ENCODE measurements around the gene FGF14.

The FGF14 gene

DNA sequence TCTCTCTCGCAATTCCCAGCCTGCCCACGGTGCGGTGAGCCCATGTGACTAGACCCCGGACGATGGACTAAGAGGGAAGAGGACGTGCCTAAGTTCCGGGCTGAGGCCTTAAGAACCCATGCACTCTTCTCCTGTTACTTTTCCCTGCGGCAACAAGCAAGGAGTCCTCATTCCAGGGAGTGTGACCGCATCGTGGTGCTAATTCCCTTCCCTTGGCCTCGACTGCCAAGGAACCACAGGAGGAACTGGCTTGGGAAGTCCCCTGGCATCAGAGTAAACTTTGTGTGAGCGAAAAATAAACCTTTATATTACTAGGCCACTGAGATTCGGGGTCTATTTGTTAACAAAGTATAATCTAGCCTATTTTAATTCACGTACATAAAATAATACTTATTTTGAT, 34.0 kb downstream of the FGF14 start:
- no peak for DNase-seq (ENCODE audit: low read depth)

- DNase-seq (ENCODE audit: low read depth) = no peak
These were observed 40.7 kb downstream of the FGF14 start for GRCh38 chr13:102361113-102361512.

GRCh38 chr13:102359264-102359663, 42.6 kb downstream of the FGF14 start:
- DNase-seq (ENCODE audit: low read depth) = no peak

DNA sequence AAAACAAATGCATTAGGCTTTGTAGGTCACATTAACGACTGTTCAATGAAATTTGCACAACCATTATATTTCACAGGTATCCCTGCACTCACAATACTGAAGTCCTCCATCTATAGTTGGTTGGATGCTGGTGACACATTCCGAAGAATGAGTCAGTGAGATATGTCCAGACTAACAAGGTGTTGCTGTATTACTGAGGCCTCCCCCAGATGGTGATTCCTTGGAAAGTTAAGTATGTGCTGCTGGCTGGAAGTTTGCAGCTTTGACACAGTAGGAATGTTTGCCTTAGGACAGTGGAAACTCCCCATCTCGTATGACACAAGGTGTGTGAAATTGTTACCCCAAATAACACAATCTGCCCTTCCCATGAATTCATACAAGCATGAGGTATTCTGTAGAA, 46.6 kb downstream of the FGF14 start:
- no peak for DNase-seq (ENCODE audit: low read depth)

- no peak for DNase-seq (ENCODE audit: low read depth)
These were observed 47.8 kb downstream of the FGF14 start for GRCh38 chr13:102354011-102354410.

DNA sequence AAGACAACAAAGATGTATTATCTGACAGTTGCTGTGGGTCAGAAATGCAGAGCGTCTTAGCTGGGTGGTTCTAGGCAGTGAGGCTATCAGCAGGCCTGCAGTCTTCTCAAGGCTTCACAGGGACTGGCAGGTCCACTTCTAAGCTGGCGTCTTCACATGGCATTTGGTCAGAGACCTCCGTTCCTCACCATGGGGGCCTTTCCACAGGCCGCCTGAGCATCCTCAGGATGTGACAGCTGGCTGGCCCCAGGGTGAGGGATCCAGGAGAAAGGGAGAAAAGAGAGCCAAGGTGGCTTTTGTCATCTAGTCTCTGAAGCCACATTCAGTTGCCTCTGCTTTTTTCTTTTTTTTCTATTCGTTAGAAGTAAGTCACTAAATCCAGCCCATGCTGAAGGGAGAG, 50.3 kb downstream of the FGF14 start:
- DNase-seq (ENCODE audit: low read depth) = no peak

DNA sequence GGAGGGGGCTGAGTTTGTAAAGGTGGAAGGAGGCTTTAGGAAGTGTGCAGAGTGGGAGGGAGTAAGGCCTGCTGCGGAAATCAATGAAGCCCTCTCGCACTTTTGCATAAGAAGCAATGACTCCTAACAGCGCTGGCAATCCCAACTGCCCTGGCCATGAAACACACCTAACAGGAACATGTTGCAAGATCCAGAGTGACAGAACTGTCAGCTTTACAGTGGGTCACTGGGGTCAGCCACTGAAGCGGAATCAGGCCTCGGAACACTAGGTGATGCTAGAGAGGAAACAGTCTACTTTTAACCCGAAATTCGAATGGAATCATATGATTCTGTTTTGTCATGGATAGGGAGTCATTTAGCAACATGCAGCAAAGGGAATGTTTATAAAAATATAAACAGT, 54.4 kb downstream of the FGF14 start:
- no peak for DNase-seq (ENCODE audit: low read depth)

GRCh38 chr13:102346769-102347168, 55.1 kb downstream of the FGF14 start:
- DNase-seq (ENCODE audit: low read depth) = no peak

GRCh38 chr13:102344410-102344809, 57.4 kb downstream of the FGF14 start:
- DNase-seq (ENCODE audit: low read depth) = no peak

DNA sequence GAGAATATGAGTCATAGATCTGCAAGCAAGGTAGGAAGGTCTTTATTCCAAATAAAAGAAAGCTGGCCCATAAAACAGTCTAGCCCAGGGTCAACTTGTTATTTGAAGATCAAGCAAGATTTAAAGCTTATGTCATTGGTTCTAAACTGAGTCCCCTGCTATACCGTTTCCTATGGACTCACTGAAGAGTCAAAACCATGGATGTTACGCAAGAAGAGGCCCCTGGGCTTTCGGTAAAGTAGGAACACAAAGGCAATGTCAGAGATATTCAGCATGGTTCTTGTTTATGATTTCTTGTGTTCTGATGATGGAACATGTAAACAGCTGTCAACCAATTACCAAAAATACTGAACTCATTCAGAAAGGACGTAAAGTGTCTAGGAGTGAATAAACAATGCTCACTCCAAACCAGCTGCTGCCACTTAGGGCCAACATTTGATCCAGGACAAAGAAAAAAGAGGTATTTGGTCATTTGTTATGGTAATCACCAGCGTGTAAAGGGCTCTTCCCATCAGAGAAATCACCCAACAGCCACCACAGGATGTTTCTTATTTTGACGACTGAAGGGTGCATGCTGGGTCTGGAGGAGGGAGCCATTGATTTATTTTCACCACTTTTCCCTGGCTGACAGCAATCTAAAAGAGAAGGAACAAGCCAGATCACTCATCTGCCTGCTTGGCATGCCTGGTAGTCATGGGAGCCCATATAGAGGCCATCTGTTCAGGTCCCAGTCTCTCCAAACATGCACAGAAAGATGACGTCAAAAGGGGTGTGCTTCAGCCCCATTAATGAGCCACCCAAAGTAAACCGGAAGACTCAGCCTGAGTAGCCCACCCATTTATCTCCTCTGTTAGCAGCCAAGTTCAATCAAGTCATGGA, 68.3 kb downstream of the FGF14 start:
- DNase-seq (ENCODE audit: low read depth) = no peak

DNA sequence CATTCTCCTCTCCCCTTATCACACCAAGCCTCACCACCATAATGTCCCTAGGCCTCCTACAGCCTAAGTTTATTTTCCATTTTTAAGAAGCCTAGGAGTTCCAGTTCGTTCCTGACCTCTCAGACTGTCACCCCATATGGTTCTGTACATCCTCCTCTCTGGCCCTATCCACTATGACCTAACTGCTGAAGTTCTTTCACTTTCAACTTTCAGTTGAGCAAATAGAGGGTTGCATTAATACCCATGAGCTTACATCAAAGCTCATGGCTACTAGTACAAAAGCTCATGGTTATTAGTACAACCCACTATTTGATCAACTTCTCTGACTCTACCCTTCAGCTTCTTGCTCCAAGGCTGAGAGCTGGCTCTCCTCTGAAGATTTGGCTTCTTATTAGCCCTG, 72.9 kb downstream of the FGF14 start:
- no peak for DNase-seq (ENCODE audit: low read depth)

- no peak for DNase-seq (ENCODE audit: low read depth)
These were observed 74.7 kb downstream of the FGF14 start for GRCh38 chr13:102327119-102327617.

DNA sequence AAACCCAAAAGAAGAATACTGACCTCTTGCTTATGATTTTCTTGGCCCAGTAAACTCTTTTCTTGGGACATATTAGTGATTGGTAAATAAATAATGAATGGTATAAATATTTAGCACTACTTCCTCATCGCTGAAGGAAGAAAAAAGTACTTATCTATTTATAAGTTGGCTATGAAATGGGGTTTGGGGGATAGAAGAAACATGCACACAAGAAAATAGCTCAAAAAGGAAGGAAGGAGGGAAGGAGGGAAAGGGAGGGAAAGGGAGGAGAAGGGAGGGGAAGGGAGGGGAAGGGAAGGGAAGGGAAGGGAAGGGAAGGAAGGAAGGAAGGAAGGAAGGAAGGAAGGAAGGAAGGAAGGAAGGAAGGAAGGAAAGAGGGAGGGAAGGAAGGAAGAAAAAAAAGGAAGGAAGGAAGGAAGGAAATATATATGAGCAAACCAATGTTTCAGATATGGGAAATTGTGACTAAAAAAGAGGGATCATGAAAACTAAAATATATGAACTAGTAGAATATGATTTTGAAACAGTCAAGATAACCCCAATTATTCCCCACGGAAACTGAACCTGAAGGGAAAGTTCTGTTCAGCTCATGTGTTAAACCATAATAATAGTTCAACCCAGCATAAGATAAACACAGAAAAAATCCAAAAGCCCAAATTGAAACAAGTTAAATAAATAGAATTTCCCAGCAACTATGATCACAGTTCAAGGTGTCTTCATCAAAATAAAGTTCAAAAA, 75.3 kb downstream of the FGF14 start:
- no peak for DNase-seq (ENCODE audit: low read depth)

DNA sequence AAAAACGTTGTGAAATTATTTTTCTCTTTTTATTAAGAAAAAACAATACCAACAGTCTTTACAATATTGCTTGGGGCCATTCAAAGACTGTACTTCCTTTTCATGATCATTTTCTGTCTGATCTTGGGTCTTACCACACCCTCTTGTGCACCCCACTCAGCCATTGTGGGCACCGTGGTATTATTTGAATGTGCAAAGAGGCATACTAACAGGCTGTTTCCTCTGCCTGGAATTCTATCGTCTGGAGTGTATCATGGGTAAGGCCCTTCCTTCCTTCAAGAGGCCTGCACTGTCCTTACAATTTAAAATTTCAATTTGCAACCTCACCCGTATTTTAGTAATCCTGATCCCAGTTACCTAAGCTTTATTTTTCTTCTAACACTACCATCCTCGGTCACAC, 76.5 kb downstream of the FGF14 start:
- no peak for DNase-seq (ENCODE audit: low read depth)

GRCh38 chr13:102323505-102323904, 78.3 kb downstream of the FGF14 start:
- DNase-seq (ENCODE audit: low read depth) = no peak

DNA sequence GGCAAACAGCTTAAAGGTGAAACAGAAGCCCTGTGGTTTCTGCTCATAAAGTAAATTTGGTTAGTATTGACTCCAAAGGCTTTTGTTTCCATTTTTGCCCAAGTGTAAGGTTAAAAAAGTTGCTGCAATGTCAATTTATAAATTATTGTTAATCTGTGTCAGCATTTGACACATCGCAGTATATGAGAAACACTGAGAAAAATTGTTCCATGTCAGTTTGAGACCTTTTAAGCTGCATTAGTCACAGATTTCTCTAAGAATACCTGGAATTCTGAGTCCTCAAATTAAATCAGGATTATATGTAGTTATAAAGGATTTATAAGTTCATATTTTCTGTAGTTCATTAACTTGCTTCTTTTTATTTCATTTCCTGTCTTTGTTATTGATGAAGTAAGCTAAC, 78.8 kb downstream of the FGF14 start:
- DNase-seq (ENCODE audit: low read depth) = no peak

DNA sequence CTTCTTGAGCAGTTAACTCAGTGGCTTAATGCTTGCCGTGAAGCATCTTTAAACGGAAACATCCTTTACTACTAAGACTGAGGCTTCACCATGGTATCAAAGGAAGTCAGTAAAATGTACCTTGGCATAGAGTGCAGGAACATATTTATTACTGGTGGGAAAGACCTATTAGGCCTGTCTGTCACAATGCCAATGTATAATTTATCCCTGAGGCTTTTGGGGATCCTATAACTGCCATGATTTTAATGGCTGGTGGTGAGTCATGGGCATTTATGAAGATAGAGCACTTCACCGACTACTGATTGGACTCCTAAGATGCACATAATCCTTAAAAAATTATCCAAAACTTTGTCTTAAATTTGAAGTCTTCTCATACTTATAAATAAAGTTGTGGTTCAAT, 79.6 kb downstream of the FGF14 start:
- DNase-seq (ENCODE audit: low read depth) = no peak

DNA sequence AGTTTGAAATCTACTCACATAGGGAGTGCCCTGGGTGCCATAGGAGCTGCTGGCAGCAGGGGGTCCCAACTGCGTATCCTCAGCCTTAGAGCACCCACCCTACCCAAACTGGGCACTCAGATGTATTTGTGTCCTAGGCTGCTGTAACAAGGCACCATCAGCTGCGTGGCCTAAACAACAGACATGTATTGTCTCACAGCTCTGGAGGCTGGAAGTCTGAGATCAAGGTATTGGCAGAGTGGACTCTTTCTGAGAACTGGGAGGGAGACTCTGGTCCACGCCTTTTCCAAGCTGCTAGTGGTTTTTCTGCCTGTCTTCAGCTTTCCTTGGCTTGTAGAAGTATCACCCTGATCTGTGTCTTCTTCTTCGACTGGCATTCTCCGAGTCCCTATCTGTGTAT, 83.6 kb downstream of the FGF14 start:
- DNase-seq (ENCODE audit: low read depth) = no peak

DNA sequence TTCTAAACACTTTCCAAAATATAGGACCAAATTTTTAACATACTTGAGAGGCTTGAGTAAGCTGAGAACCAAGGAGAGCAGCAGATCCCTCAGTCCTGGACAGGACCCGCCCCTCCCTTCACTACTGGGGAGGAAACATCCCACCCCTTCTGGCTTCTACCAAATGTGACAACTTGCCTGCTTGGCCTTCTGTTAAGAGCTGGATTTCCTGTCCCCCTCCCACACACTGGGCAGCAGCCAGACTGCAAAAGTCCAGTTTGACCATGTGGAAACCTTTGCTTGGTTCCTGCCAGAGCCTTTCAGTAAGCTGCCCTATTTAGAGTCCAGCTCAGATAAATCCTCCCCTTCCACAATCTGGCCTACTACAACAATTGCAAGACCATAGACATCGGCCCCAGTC, 84.3 kb downstream of the FGF14 start:
- DNase-seq (ENCODE audit: low read depth) = no peak

DNA sequence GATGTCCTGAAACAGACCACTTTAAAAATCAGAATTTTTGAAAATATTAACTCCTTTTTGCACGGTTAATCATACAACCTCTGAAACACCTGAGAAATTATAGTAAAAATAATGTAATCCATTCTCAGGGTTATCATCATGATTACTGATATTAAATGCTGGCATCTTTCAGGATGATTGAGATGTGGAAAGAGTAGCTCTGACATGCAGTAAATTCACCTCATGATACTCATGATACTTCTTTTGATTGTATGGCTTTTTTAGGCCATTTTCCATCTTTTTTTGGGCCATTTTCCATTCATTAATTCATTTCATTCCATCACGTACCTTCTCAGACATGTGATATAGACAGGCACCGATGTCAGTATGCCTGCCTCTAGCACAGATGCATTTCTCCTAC, 85.1 kb downstream of the FGF14 start:
- no peak for DNase-seq (ENCODE audit: low read depth)

- DNase-seq (ENCODE audit: low read depth) = no peak
These were observed 89.0 kb downstream of the FGF14 start for GRCh38 chr13:102312841-102313240.

- DNase-seq (ENCODE audit: low read depth) = no peak
These were observed 89.9 kb downstream of the FGF14 start for GRCh38 chr13:102311901-102312300.

DNA sequence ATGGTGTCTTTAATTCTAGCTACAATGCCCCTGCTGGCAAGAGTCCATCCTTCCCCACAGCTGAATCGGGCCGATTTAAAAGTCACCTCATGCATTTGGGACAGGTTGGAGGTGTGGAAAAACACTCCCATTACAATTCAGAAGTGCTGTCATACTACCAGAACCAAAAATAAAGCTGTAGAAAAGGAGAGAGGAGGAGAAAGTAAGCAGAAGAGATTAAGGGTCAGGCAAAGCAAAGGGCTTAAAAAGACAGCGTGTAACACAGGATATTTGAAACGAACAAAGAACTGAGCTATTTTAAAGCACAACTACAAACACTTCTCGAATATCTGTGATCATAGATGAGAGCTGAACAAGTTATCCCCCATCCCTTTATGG, 90.4 kb downstream of the FGF14 start:
- DNase-seq (ENCODE audit: low read depth) = no peak
